Stimulated activated naive B cell treated with anti-CD40 and anti-IgM and Interleukin-4, amounts not matched to agents 10 μg/mL and 1 μg/mL and 100 μg/mL, for 72 hours (primary cell): ENCODE data around the gene ACP2.

Source experiments
- ATAC-seq, 2 donors: fragments of 150-1000 bp; cut with Tn5 transposase; replicated peaks; 2 replicates each; pipeline ENCODE4 v1.10.0; 2021; ENCODE audit warnings: moderate library complexity in 1 of 2
- DNase-seq: peaks from one replicate; pipeline ENCODE4 v3.0.0; 2021
- H3K27ac Mint-ChIP-seq: one replicate; pipeline ENCODE4 v1.8.0; 2022; ENCODE audit warnings: mild to moderate bottlenecking, mixed read lengths
- H3K27me3 Mint-ChIP-seq, 2 donors: one replicate each; pipeline ENCODE4 v1.8.0; 2022; ENCODE audit warnings: mixed read lengths in 2 of 2
- H3K36me3 Mint-ChIP-seq, 2 donors: one replicate each; pipeline ENCODE4 v1.8.0; 2022; ENCODE audit warnings: mixed read lengths in 2 of 2, mild to moderate bottlenecking in 1 of 2
- H3K4me1 Mint-ChIP-seq, 2 donors: one replicate each; pipeline ENCODE4 v1.8.0; 2022; ENCODE audit warnings: mixed read lengths in 2 of 2, mild to moderate bottlenecking in 1 of 2
- H3K4me3 Mint-ChIP-seq, 2 donors: one replicate each; pipeline ENCODE4 v1.8.0; 2022; ENCODE audit warnings: mild to moderate bottlenecking in 2 of 2, mixed read lengths in 2 of 2, moderate library complexity in 1 of 2
- H3K9me3 Mint-ChIP-seq, 2 donors: one replicate each; pipeline ENCODE4 v1.8.0; 2022; ENCODE audit warnings: mixed read lengths in 2 of 2, mild to moderate bottlenecking in 1 of 2

Gene ACP2

GRCh38 chr11:47258317-47258902 lies 9.8 kb upstream of the ACP2 start:
- Mint-ChIP-seq H3K27me3 (peaks cover 0 to 6% of the 10 kb centered on the region in 2 donors), H3K27ac (no peak overlapping the region), H3K4me1 (peaks cover 13 to 19% of the 10 kb centered on the region in 2 donors), H3K36me3 (peaks cover 0 to 3% of the 10 kb centered on the region in 2 donors), H3K4me3 (no peak overlapping the region), H3K9me3 (no peaks in the 10 kb centered on the region)
- ATAC-seq (no peak), DNase-seq (no peak)

- peak; percentile 44 to 45 for ATAC-seq
- H3K4me1 Mint-ChIP-seq: peaks cover 13 to 19% of the 10 kb centered on the region in 2 donors
- H3K4me3 Mint-ChIP-seq: no peak within 1 kb of the TSS
- H3K27ac Mint-ChIP-seq: peak within 1 kb of the TSS; percentile 27
- no peaks in the 10 kb centered on the region for H3K9me3 Mint-ChIP-seq
- peaks cover 0 to 6% of the 10 kb centered on the region in 2 donors for H3K27me3 Mint-ChIP-seq
- peaks cover 0 to 3% of the 10 kb centered on the region in 2 donors for H3K36me3 Mint-ChIP-seq
- DNase-seq: no peak
Observed at GRCh38 chr11:47257517-47258316, 9.1 kb upstream of the ACP2 start, which contains the start of gene NR1H3. Gene NR1H3 (plus strand): TSS chr11:47257996. CDS start chr11:47259217, 1,221 bp downstream.

- H3K4me1 Mint-ChIP-seq: peaks cover 13 to 19% of the 10 kb centered on the region in 2 donors
- DNase-seq (no peak), ATAC-seq (no peak)
- no peak overlapping the region for H3K27ac Mint-ChIP-seq
- H3K4me3 Mint-ChIP-seq: no peak overlapping the region
- H3K9me3 Mint-ChIP-seq: no peaks in the 10 kb centered on the region
- peaks cover 0 to 6% of the 10 kb centered on the region in 2 donors for H3K27me3 Mint-ChIP-seq
- H3K36me3 Mint-ChIP-seq: peaks cover 0 to 3% of the 10 kb centered on the region in 2 donors
Observed at GRCh38 chr11:47257177-47257516, 8.5 kb upstream of the ACP2 start.

- Mint-ChIP-seq H3K9me3 (no peaks in the 10 kb centered on the region), H3K27me3 (peaks cover 0 to 6% of the 10 kb centered on the region in 2 donors), H3K27ac (no peak overlapping the region), H3K4me3 (no peak overlapping the region), H3K4me1 (peaks cover 13 to 19% of the 10 kb centered on the region in 2 donors), H3K36me3 (peaks cover 0 to 3% of the 10 kb centered on the region in 2 donors)
- ATAC-seq (no peak), DNase-seq (no peak)
Observed at GRCh38 chr11:47256374-47256773, 7.8 kb upstream of the ACP2 start.

GRCh38 chr11:47254386-47254785 lies 5.8 kb upstream of the ACP2 start:
- Mint-ChIP-seq H3K4me1 (peaks cover 13 to 15% of the 10 kb centered on the region in 2 donors), H3K27me3 (peaks cover 0 to 6% of the 10 kb centered on the region in 2 donors), H3K4me3 (no peak overlapping the region), H3K9me3 (no peaks in the 10 kb centered on the region), H3K27ac (peak overlapping the region; percentile 79), H3K36me3 (no peaks in the 10 kb centered on the region)
- ATAC-seq (no peak), DNase-seq (no peak)

GRCh38 chr11:47253660-47254059 lies 5.0 kb upstream of the ACP2 start:
- Mint-ChIP-seq H3K27ac (no peak overlapping the region), H3K27me3 (peaks cover 0 to 6% of the 10 kb centered on the region in 2 donors), H3K4me1 (peaks cover 10 to 11% of the 10 kb centered on the region in 2 donors), H3K36me3 (peaks cover 0 to 1% of the 10 kb centered on the region in 2 donors), H3K4me3 (no peak overlapping the region), H3K9me3 (no peaks in the 10 kb centered on the region)
- ATAC-seq: no peak
- DNase-seq: no peak

GRCh38 chr11:47251751-47252150 lies 3.1 kb upstream of the ACP2 start:
- H3K9me3 Mint-ChIP-seq: no peaks in the 10 kb centered on the region
- no peak overlapping the region for H3K27ac Mint-ChIP-seq
- H3K27me3 Mint-ChIP-seq: no peaks in the 10 kb centered on the region
- no peak overlapping the region for H3K4me3 Mint-ChIP-seq
- no peak for DNase-seq
- peaks cover 11 to 15% of the 10 kb centered on the region in 2 donors for H3K4me1 Mint-ChIP-seq
- ATAC-seq: no peak
- peaks cover 6% of the 10 kb centered on the region in 2 donors for H3K36me3 Mint-ChIP-seq

- Mint-ChIP-seq H3K4me3 (peak overlapping the region; percentile 99), H3K36me3 (peaks cover 19 to 25% of the 10 kb centered on the region in 2 donors), H3K9me3 (no peaks in the 10 kb centered on the region), H3K27me3 (no peaks in the 10 kb centered on the region), H3K27ac (peak overlapping the region; percentile 100), H3K4me1 (peaks cover 11 to 17% of the 10 kb centered on the region in 2 donors)
- ATAC-seq (no peak), DNase-seq (no peak)
Observed at GRCh38 chr11:47249378-47249715, 733 bp upstream of the ACP2 start.

GRCh38 chr11:47248304-47248663 lies 330 bp downstream of the ACP2 start:
- DNase-seq (no peak), ATAC-seq (peak; percentile 44 to 59)
- Mint-ChIP-seq H3K9me3 (no peaks in the 10 kb centered on the region), H3K27me3 (no peaks in the 10 kb centered on the region), H3K27ac (peak overlapping the region; percentile 100), H3K36me3 (peaks cover 23 to 34% of the 10 kb centered on the region in 2 donors), H3K4me3 (peak overlapping the region; percentile 99), H3K4me1 (peaks cover 11 to 17% of the 10 kb centered on the region in 2 donors)

GRCh38 chr11:47247502-47247901 lies 1.1 kb downstream of the ACP2 start:
- Mint-ChIP-seq H3K36me3 (peaks cover 25 to 42% of the 10 kb centered on the region in 2 donors), H3K4me3 (peak overlapping the region; percentile 99), H3K4me1 (peaks cover 11 to 17% of the 10 kb centered on the region in 2 donors), H3K27ac (no peak overlapping the region), H3K9me3 (no peaks in the 10 kb centered on the region), H3K27me3 (no peaks in the 10 kb centered on the region)
- DNase-seq (no peak), ATAC-seq (no peak)

GRCh38 chr11:47245611-47246357 lies 2.8 kb downstream of the ACP2 start:
- DNase-seq: no peak
- no peak overlapping the region for H3K27ac Mint-ChIP-seq
- no peak for ATAC-seq
- H3K4me1 Mint-ChIP-seq: peaks cover 17 to 20% of the 10 kb centered on the region in 2 donors
- H3K36me3 Mint-ChIP-seq: peaks cover 39 to 58% of the 10 kb centered on the region in 2 donors
- H3K9me3 Mint-ChIP-seq: no peaks in the 10 kb centered on the region
- H3K27me3 Mint-ChIP-seq: no peaks in the 10 kb centered on the region
- H3K4me3 Mint-ChIP-seq: no peak overlapping the region

GRCh38 chr11:47244448-47245350 lies 3.9 kb downstream of the ACP2 start:
- Mint-ChIP-seq H3K27me3 (no peaks in the 10 kb centered on the region), H3K4me1 (peaks cover 17 to 24% of the 10 kb centered on the region in 2 donors), H3K9me3 (no peaks in the 10 kb centered on the region), H3K4me3 (peak overlapping the region in 1 of 2 donors; percentile 19), H3K27ac (peak overlapping the region; percentile 60), H3K36me3 (peaks cover 46 to 66% of the 10 kb centered on the region in 2 donors)
- ATAC-seq (no peak), DNase-seq (no peak)

GRCh38 chr11:47243454-47243853 lies 5.2 kb downstream of the ACP2 start:
- Mint-ChIP-seq H3K27ac (peak overlapping the region; percentile 27), H3K36me3 (peaks cover 51 to 75% of the 10 kb centered on the region in 2 donors)
- ATAC-seq: no peak

More at GRCh38 chr11:47243454-47243853, 5.2 kb downstream of the ACP2 start:
- H3K27me3 Mint-ChIP-seq: no peaks in the 10 kb centered on the region
- peaks cover 17 to 21% of the 10 kb centered on the region in 2 donors for H3K4me1 Mint-ChIP-seq
- H3K9me3 Mint-ChIP-seq: no peaks in the 10 kb centered on the region
- no peak overlapping the region for H3K4me3 Mint-ChIP-seq
- DNase-seq: no peak
